HCT116 (cell line): Measurements from ENCODE around the gene NDUFAF7. TPM values are rescaled to one million over a fixed set of nuclear protein-coding genes. Genes with fewer than 3 reads are reported as not detected.

Experiments used
- ATAC-seq: fragments of 200-7000 bp; cut with Tn5 transposase; 2 replicates; pipeline ENCODE4 v1.9.1; 2020; ENCODE audit warnings: mild to moderate bottlenecking, moderate library complexity
- BruUV-seq: library from RNA; stranded (reverse); fragments of 400-500 nt; replicated peaks from 2 replicates; lab custom pipeline; 2021; lab: Mats Ljungman, UMichigan
- CTCF ChIA-PET: fragments of 300-600 bp; sonication (Branson Sonifier 250); formaldehyde crosslinking; loops from one replicate; lab custom pipeline; 2021; ENCODE audit warnings: antibody characterized with exemption; lab: Charles Lee
- POLR2A ChIA-PET: fragments of 300-600, 350-600 bp; sonication (Branson Sonifier 250); formaldehyde crosslinking; loops from one replicate; lab custom pipeline; 2021; ENCODE audit warnings: antibody characterized with exemption; lab: Charles Lee
- RAD21 ChIA-PET, 2 experiments: fragments of 300-600 bp; sonication (Branson Sonifier 250); formaldehyde crosslinking; loops; one replicate each; lab custom pipeline; 2023; ENCODE audit warnings: low total read pairs in 2 of 2; ENCODE audit not compliant: uncharacterized antibody in 2 of 2, unreplicated experiment in 2 of 2, low non-redundant PET in 1 of 2; lab: Charles Lee
- DNase-seq: peaks from one replicate; pipeline ENCODE4 v3.0.0-alpha.2; 2010; ENCODE audit warnings: low read depth, low spot score
- H2AFZ ChIP-seq: fragments of 200-600 bp; shearing (Covaris generic), sonication (generic); 2 replicates; pipeline ENCODE4 v1.6.1; 2017; ENCODE audit warnings: low read depth, mixed run types, mixed read lengths, antibody characterized with exemption, low read length; ENCODE audit not compliant: poor library complexity, severe bottlenecking
- H3K27ac ChIP-seq: 2 replicates; pipeline ENCODE4 v1.5.1; 2012; ENCODE audit warnings: low read depth, low read length
- H3K27me3 ChIP-seq: fragments of 200-600 bp; sonication (generic); 2 replicates; pipeline ENCODE4 v1.6.1; 2016; ENCODE audit warnings: mixed run types, low read length, mixed read lengths; ENCODE audit not compliant: insufficient read depth
- H3K36me3 ChIP-seq, 2 experiments: fragments of 200-500 bp in 1 of 2; fragments of 200-600 bp in 1 of 2; sonication (Bioruptor generic) in 1 of 2; sonication (generic) in 1 of 2; 2 replicates each; pipeline versions ENCODE4 v1.5.1 to v1.6.1; 2014 to 2016; ENCODE audit warnings: low read length in 2 of 2, inconsistent platforms in 1 of 2, mixed read lengths in 1 of 2, mixed run types in 1 of 2; ENCODE audit not compliant: insufficient read depth in 2 of 2, control insufficient read depth in 1 of 2
- H3K4me1 ChIP-seq, 2 experiments: fragments of 200-600 bp in 1 of 2; sonication (generic) in 1 of 2; 2 replicates each; pipeline versions ENCODE4 v1.5.1 to v1.6.1; 2012 to 2017; ENCODE audit warnings: low read length in 2 of 2, inconsistent platforms in 1 of 2, mild to moderate bottlenecking in 1 of 2, mixed read lengths in 1 of 2, mixed run types in 1 of 2, moderate library complexity in 1 of 2; ENCODE audit not compliant: insufficient read depth in 2 of 2, control insufficient read depth in 1 of 2
- H3K4me2 ChIP-seq: fragments of 200-600 bp; sonication (generic); 2 replicates; pipeline ENCODE4 v1.6.1; 2017; ENCODE audit warnings: mixed run types, low read length, mixed read lengths
- H3K4me3 ChIP-seq, 2 experiments: fragments of 200-600 bp in 1 of 2; sonication (generic) in 1 of 2; replicated peaks in 1 of 2; 2 replicates each; pipeline ENCODE4 v1.5.1; 2011 to 2016; ENCODE audit warnings: low read length in 2 of 2, control low read depth in 1 of 2, low read depth in 1 of 2, mild to moderate bottlenecking in 1 of 2, mixed read lengths in 1 of 2, mixed run types in 1 of 2
- H3K79me2 ChIP-seq: fragments of 200-600 bp; sonication (generic); 2 replicates; pipeline ENCODE4 v1.6.1; 2017; ENCODE audit warnings: mild to moderate bottlenecking, mixed run types, low read length, moderate library complexity, mixed read lengths; ENCODE audit not compliant: insufficient read depth
- H3K9ac ChIP-seq: fragments of 200-600 bp; sonication (generic); 2 replicates; pipeline ENCODE4 v1.6.1; 2016; ENCODE audit warnings: low read length, mixed read lengths
- H3K9me2 ChIP-seq: fragments of 200-600 bp; sonication (generic), shearing (Covaris generic); 2 replicates; pipeline ENCODE4 v1.6.1; 2017; ENCODE audit warnings: mixed run types, mild to moderate bottlenecking, moderate library complexity; ENCODE audit not compliant: insufficient read depth
- H3K9me3 ChIP-seq, 2 experiments: fragments of 200-500 bp in 1 of 2; fragments of 200-600 bp in 1 of 2; sonication (Bioruptor generic) in 1 of 2; sonication (generic) in 1 of 2; 2 replicates each; pipeline ENCODE4 v1.6.1; 2014 to 2017; ENCODE audit warnings: low read length in 2 of 2, mixed read lengths in 2 of 2, inconsistent platforms in 1 of 2, low read depth in 1 of 2, mild to moderate bottlenecking in 1 of 2, mixed run types in 1 of 2, moderate library complexity in 1 of 2; ENCODE audit not compliant: control insufficient read depth in 1 of 2, insufficient read depth in 1 of 2
- H4K20me1 ChIP-seq: fragments of 200-600 bp; sonication (generic), shearing (Covaris generic); 2 replicates; pipeline ENCODE4 v1.6.1; 2017; ENCODE audit warnings: mixed run types, mild to moderate bottlenecking, moderate library complexity; ENCODE audit not compliant: insufficient read depth
- CBX3 ChIP-seq: IDR thresholded peaks from 2 replicates; pipeline ENCODE4 v1.6.1; 2012; ENCODE audit warnings: low read depth
- CEBPB ChIP-seq: IDR thresholded peaks from 2 replicates; pipeline ENCODE4 v1.6.1; 2012; ENCODE audit warnings: low read depth
- CTCF ChIP-seq, 3 experiments: fragments of 200-600 bp in 1 of 3; sonication (generic) in 1 of 3; IDR thresholded peaks in 2 of 3; conservative IDR thresholded peaks in 1 of 3; 2 replicates each; pipeline ENCODE4 v1.5.1; 2012 to 2017; ENCODE audit warnings: low read depth in 2 of 3, low read length in 2 of 3, antibody characterized with exemption in 1 of 3, borderline replicate concordance in 1 of 3, control low read depth in 1 of 3, mild to moderate bottlenecking in 1 of 3, mixed read lengths in 1 of 3, mixed run types in 1 of 3, moderate library complexity in 1 of 3; ENCODE audit not compliant: insufficient read depth in 1 of 3
- EGR1 ChIP-seq: IDR thresholded peaks from 2 replicates; pipeline ENCODE4 v1.6.1; 2012; ENCODE audit warnings: low read depth
- ELF1 ChIP-seq: IDR thresholded peaks from 2 replicates; pipeline ENCODE4 v1.6.1; 2012; ENCODE audit warnings: low read depth, borderline replicate concordance
- EZH2 ChIP-seq: fragments of 200-600 bp; sonication (generic); IDR thresholded peaks from 2 replicates; pipeline ENCODE4 v1.6.1; 2017; ENCODE audit warnings: antibody characterized with exemption, mixed run types
- EZH2phosphoT487 ChIP-seq: fragments of 200-600 bp; IDR thresholded peaks from 2 replicates; pipeline ENCODE4 v1.6.1; 2018; ENCODE audit warnings: antibody characterized with exemption, borderline replicate concordance
- FOSL1 ChIP-seq: IDR thresholded peaks from 2 replicates; pipeline ENCODE4 v1.6.1; 2012; ENCODE audit warnings: low read depth
- JUND ChIP-seq: IDR thresholded peaks from 2 replicates; pipeline ENCODE4 v1.6.1; 2012
- POLR2AphosphoS5 ChIP-seq: IDR thresholded peaks from 2 replicates; pipeline ENCODE4 v1.6.1; 2011; ENCODE audit warnings: mild to moderate bottlenecking, low read depth, low read length, moderate library complexity
- REST ChIP-seq: IDR thresholded peaks from 2 replicates; pipeline ENCODE4 v1.6.1; 2012; ENCODE audit warnings: low read depth
- SIN3A ChIP-seq: IDR thresholded peaks from 2 replicates; pipeline ENCODE4 v1.6.1; 2012; ENCODE audit warnings: low read depth
- SP1 ChIP-seq: IDR thresholded peaks from 2 replicates; pipeline ENCODE4 v1.6.1; 2012; ENCODE audit warnings: low read depth
- SRF ChIP-seq: IDR thresholded peaks from 2 replicates; pipeline ENCODE4 v1.6.1; 2012; ENCODE audit warnings: low read depth
- TCF7L2 ChIP-seq: IDR thresholded peaks from 2 replicates; pipeline ENCODE4 v1.7.0; 2011; ENCODE audit warnings: borderline replicate concordance, inconsistent platforms; ENCODE audit not compliant: insufficient read depth, insufficient read length; ENCODE audit errors: extremely low read depth
- YY1 ChIP-seq: IDR thresholded peaks from 2 replicates; pipeline ENCODE4 v1.6.1; 2011; ENCODE audit warnings: low read length, low read depth, moderate library complexity, mild to moderate bottlenecking; ENCODE audit not compliant: insufficient replicate concordance; ENCODE audit errors: extremely low read depth
- ZFX ChIP-seq: fragments of 450-650 bp; IDR thresholded peaks from 2 replicates; pipeline ENCODE4 v1.6.1; 2017
- ZNF274 ChIP-seq: fragments of 200-500 bp; sonication (Bioruptor generic); IDR thresholded peaks from 2 replicates; pipeline ENCODE4 v1.6.1; 2014; ENCODE audit warnings: mild to moderate bottlenecking, low read depth, low read length, inconsistent platforms
- intact Hi-C: fragments of 100-400 bp; cut with micrococcal nuclease; formaldehyde crosslinking; loops from 2 replicates; pipeline ENCODE4 v1.10.0; 2022
- total RNA-seq: library from RNA; stranded (reverse); gene quantifications from one replicate; pipeline ENCODE4 v1.2.1, GENCODE V29; 2021; ENCODE audit not compliant: unreplicated experiment
- TF ChIP-seq, protein P1 (sequence below): IDR thresholded peaks from 2 replicates; pipeline ENCODE4 v1.6.1; 2012
- TF ChIP-seq, protein P2 (sequence below): IDR thresholded peaks from 2 replicates; pipeline ENCODE4 v1.6.1; 2011; ENCODE audit warnings: mild to moderate bottlenecking, low read length, moderate library complexity; ENCODE audit not compliant: insufficient replicate concordance; ENCODE audit errors: extremely low read depth

NDUFAF7 gene
- total RNA-seq, 1 experiment from 2014 or later, result 21.6 TPM

DNA sequence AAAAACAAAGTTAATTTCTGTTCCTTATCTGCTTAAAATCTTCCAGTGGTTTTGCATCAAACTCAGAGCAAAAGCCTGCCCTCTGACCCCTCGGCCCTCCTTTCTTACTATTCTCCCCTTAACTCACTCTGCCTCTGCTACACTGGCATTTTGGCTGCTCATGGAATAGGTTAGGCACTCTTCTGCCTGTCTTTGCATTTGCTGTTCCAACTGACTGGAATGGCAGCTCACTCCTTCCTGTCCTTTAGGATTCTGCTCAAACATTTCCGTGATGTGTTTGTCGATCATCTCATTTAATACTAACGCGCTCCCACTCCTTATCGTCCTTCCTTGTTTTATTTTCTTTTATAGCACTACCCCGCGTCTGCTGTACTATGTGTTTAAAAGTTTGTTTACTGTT, 877 bp upstream of the NDUFAF7 start:
- CTCF ChIA-PET, result no interaction called here
- Histone ChIP-seq H3K9me3 (no peaks in the 10 kb centered on the region), H3K79me2 (peaks cover 95% of the 10 kb centered on the region), H3K9ac (peak overlapping the region; percentile 95), H2AFZ (no peak overlapping the region), H3K4me1 (peaks cover 14 to 23% of the 10 kb centered on the region in 2 experiments), H3K4me3 (peak overlapping the region; percentile 93 to 95), H3K4me2 (peak overlapping the region; percentile 92), H3K36me3 (peaks cover 19 to 25% of the 10 kb centered on the region in 2 experiments; a peak in 3 of 4 replicates), H3K27me3 (no peaks in the 10 kb centered on the region), H3K9me2 (no peaks in the 10 kb centered on the region), H3K27ac (peak overlapping the region; percentile 57), H4K20me1 (peaks cover 10% of the 10 kb centered on the region; the same call in 1 of the 2 replicates)
- RAD21 ChIA-PET, result no interaction called here
- TF ChIP-seq, protein P1, sequence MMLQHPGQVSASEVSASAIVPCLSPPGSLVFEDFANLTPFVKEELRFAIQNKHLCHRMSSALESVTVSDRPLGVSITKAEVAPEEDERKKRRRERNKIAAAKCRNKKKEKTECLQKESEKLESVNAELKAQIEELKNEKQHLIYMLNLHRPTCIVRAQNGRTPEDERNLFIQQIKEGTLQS, result no peak
- no peak for TF ChIP-seq ZFX
- no peak for TF ChIP-seq ELF1
- no peak for TF ChIP-seq CBX3
- TF ChIP-seq FOSL1, result no peak
- TF ChIP-seq EZH2, result no peak
- TF ChIP-seq JUND, result no peak
- no peak for TF ChIP-seq SRF
- no peak for TF ChIP-seq SP1
- TF ChIP-seq YY1, result no peak
- no peak for TF ChIP-seq REST
- no peak for TF ChIP-seq ZNF274
- TF ChIP-seq POLR2AphosphoS5, result no peak
- TF ChIP-seq, protein P2, sequence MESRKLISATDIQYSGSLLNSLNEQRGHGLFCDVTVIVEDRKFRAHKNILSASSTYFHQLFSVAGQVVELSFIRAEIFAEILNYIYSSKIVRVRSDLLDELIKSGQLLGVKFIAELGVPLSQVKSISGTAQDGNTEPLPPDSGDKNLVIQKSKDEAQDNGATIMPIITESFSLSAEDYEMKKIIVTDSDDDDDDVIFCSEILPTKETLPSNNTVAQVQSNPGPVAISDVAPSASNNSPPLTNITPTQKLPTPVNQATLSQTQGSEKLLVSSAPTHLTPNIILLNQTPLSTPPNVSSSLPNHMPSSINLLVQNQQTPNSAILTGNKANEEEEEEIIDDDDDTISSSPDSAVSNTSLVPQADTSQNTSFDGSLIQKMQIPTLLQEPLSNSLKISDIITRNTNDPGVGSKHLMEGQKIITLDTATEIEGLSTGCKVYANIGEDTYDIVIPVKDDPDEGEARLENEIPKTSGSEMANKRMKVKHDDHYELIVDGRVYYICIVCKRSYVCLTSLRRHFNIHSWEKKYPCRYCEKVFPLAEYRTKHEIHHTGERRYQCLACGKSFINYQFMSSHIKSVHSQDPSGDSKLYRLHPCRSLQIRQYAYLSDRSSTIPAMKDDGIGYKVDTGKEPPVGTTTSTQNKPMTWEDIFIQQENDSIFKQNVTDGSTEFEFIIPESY, result no peak
- no peak for TF ChIP-seq CTCF (IDR thresholded peaks at IDR 0.05 in 2 of 3, conservative IDR thresholded peaks at IDR 0.05 in 1 of 3; ENCODE audit: borderline replicate concordance in 1 of 3, insufficient read depth in 1 of 3, low read depth in 2 of 3, low read length in 2 of 3)
- TF ChIP-seq SIN3A, result no peak
- no peak for TF ChIP-seq EGR1
- TF ChIP-seq EZH2phosphoT487, result no peak
- TF ChIP-seq TCF7L2, result no peak
- TF ChIP-seq CEBPB, result no peak
- ATAC-seq, result no peak
- POLR2A ChIA-PET, result no interaction called here
- intact Hi-C loops, result no loop called here
- BruUV-seq, result no TSS peak
- no peak for DNase-seq
